C4-2B (cell line): Measurements from ENCODE around the gene PRSS56.

Experiments used
- H3K27ac ChIP-seq: fragments of 450-650 bp; 2 replicates; pipeline ENCODE4 v1.5.1; 2017
- CTCF ChIP-seq: fragments of 450-650 bp; conservative IDR thresholded peaks from 2 replicates; pipeline ENCODE4 v1.5.1; 2017; ENCODE audit warnings: mild to moderate bottlenecking
- ZFX ChIP-seq: fragments of 450-650 bp; IDR thresholded peaks from 2 replicates; pipeline ENCODE4 v1.6.1; 2017

PRSS56 gene

GRCh38 chr2:232488097-232488711, 32.0 kb upstream of the PRSS56 start:
- no peak overlapping the region for H3K27ac ChIP-seq
- no peak for TF ChIP-seq ZFX
- TF ChIP-seq CTCF = no peak

- H3K27ac ChIP-seq = no peak overlapping the region
- TF ChIP-seq ZFX (no peak), CTCF (no peak)
Observed at GRCh38 chr2:232488721-232489300, 31.4 kb upstream of the PRSS56 start.

GRCh38 chr2:232489516-232490220, 30.5 kb upstream of the PRSS56 start:
- no peak overlapping the region for H3K27ac ChIP-seq
- TF ChIP-seq CTCF (no peak), ZFX (no peak)

- no peak overlapping the region for H3K27ac ChIP-seq
- TF ChIP-seq ZFX (no peak), CTCF (no peak)
Observed at GRCh38 chr2:232490221-232491138, 29.7 kb upstream of the PRSS56 start.

- TF ChIP-seq ZFX = no peak
- no peak for TF ChIP-seq CTCF
- no peak overlapping the region for H3K27ac ChIP-seq
Observed at GRCh38 chr2:232491139-232491780, 28.9 kb upstream of the PRSS56 start.

GRCh38 chr2:232492236-232492848, 27.8 kb upstream of the PRSS56 start:
- no peak for TF ChIP-seq ZFX
- TF ChIP-seq CTCF = no peak
- no peak overlapping the region for H3K27ac ChIP-seq
